Measurements from ENCODE around the gene LHFPL2.

Gene LHFPL2

GRCh38 chr5:78500871-78501270, 147.7 kb downstream of the LHFPL2 start:
- in situ Hi-C loops (cut with MboI; ENCODE audit: low sequenced_read_pairs, unreplicated experiment), result no loop called here
- no peak for TF ChIP-seq CTCF (IDR thresholded peaks at IDR 0.05; ENCODE audit: borderline replicate concordance, control extremely low read depth, extremely low read depth, insufficient read depth, missing control alignments)
- no peak for DNase-seq (ENCODE audit: low spot score)

DNA sequence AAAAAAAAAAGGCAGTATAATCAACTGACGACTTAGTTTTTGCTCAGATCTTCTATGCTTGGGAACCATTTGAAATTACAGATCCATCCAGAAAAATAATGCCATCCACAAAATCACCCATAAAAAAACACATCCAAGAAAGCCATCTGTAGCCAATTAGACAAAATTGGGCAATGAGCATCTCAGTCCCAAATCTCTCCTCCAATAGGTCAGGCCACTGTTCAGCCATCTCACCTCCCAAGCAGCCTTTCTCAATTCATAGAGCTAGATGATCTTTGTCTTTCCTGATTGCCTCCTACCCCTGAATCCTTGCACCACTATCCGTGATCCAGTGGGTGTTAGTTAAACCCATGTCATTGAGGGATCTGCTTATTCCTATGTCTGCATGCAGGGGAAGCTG, 148.5 kb downstream of the LHFPL2 start:
- TF ChIP-seq CTCF (IDR thresholded peaks at IDR 0.05; ENCODE audit: borderline replicate concordance, control extremely low read depth, extremely low read depth, insufficient read depth, missing control alignments), result no peak
- no peak for DNase-seq (ENCODE audit: low spot score)
- in situ Hi-C loops (cut with MboI; ENCODE audit: low sequenced_read_pairs, unreplicated experiment), result no loop called here

GRCh38 chr5:78499485-78499884, 149.1 kb downstream of the LHFPL2 start:
- in situ Hi-C loops (cut with MboI; ENCODE audit: low sequenced_read_pairs, unreplicated experiment), result no loop called here
- DNase-seq (ENCODE audit: low spot score), result no peak
- TF ChIP-seq CTCF (IDR thresholded peaks at IDR 0.05; ENCODE audit: borderline replicate concordance, control extremely low read depth, extremely low read depth, insufficient read depth, missing control alignments), result no peak

DNA sequence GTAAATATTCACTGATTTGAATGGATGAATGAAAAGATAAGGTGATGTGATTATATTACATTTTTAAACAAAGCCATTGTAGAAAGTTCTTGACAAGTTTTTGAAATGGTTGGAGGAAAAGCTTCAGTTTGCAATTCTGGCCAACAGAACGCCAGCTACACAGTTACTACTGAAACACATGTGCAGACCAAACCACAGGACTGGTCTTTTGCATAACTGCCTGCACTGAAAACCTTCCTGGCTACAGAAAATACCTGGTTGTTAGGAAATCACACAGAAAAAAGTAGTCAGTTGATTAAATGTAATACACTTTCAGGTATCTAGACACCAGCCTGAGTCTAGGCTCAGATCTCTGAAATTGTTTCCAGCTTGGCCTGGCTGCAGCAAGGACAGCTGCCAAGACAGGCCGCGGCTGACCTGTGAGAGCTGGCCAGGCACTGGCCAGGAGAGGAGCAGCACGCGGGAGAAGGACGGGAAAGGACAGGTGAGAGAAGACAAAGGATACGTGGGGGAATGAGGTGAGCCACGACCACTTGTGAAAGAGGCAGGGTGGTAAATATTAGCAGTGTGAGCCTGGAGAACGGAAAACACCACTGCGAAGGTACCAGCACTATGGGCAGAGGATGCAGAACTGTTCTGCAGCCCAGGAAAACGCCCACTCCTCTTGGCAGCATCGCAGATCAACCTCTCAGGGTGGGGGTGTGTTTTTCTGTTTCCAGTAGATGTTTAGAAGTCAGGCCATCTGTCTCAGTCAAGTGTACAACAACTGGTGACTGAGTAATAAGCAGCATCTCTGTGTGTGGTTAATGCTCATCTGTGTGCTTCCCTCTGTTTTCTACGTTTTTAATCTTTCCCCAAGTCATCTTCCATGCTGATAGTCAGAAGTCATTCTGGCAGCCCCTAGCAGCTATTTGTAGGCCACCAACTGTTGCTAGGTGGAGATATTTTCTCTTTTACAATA, 150.7 kb downstream of the LHFPL2 start:
- in situ Hi-C loops (cut with MboI; ENCODE audit: low sequenced_read_pairs, unreplicated experiment), result no loop called here
- DNase-seq (ENCODE audit: low spot score), result peak; percentile 47
- TF ChIP-seq CTCF (IDR thresholded peaks at IDR 0.05; ENCODE audit: borderline replicate concordance, control extremely low read depth, extremely low read depth, insufficient read depth, missing control alignments), result no peak

- in situ Hi-C loops (cut with MboI; ENCODE audit: low sequenced_read_pairs, unreplicated experiment), result no loop called here
These were observed 152.2 kb downstream of the LHFPL2 start for GRCh38 chr5:78496373-78496772.

DNA sequence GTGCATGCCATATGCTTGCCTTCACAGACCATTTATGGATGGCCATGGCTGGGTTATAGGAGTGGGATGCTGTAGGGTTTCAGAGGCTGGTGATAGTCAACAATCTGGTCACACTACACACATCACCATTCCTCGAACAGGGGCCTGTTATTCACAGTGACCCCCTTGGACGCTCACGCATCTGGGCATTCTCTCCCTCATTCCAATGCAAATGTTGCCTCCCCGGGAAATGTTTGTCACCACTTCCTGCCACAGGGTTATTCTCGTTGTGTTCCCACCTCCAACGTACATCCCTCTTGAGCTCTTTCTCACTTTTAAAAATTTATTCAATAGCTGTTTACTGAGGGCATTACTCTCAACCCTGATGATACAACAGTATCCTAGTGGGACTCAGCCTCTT, 152.8 kb downstream of the LHFPL2 start:
- peak; percentile 5 for DNase-seq (ENCODE audit: low spot score)
- TF ChIP-seq CTCF (IDR thresholded peaks at IDR 0.05; ENCODE audit: borderline replicate concordance, control extremely low read depth, extremely low read depth, insufficient read depth, missing control alignments), result no peak
- in situ Hi-C loops (cut with MboI; ENCODE audit: low sequenced_read_pairs, unreplicated experiment), result no loop called here

More at GRCh38 chr5:78496373-78496772, 152.2 kb downstream of the LHFPL2 start:
- TF ChIP-seq CTCF (IDR thresholded peaks at IDR 0.05; ENCODE audit: borderline replicate concordance, control extremely low read depth, extremely low read depth, insufficient read depth, missing control alignments), result no peak
- no peak for DNase-seq (ENCODE audit: low spot score)
